Common myeloid progenitor, CD34-positive (primary cell): ENCODE data around the gene CACNA1B.
"Not testable (repeated sequence)": the region's sequence is repeated elsewhere in the genome, so short reads cannot be mapped to it uniquely, and the experiment has no call there.

Experiments used
- CTCF ChIA-PET: fragments of 350-600 bp; sonication (Branson Sonifier 250); formaldehyde crosslinking; loops from one replicate; lab custom pipeline; 2021; ENCODE audit warnings: antibody characterized with exemption; lab: Charles Lee
- POLR2A ChIA-PET: fragments of 350-600 bp; sonication (Branson Sonifier 250); formaldehyde crosslinking; loops from one replicate; lab custom pipeline; 2021; ENCODE audit warnings: antibody characterized with exemption; lab: Charles Lee
- DNase-seq, 3 donors: peaks; one replicate each; pipeline versions ENCODE4 v3.0.0 to v3.0.0-alpha.2; 2013
- H3K27ac ChIP-seq, 2 experiments: 1 replicate in 1 of 2; 2 replicates in 1 of 2; pipeline ENCODE4 v1.7.0; 2013; ENCODE audit warnings: inconsistent platforms in 2 of 2, low read length in 2 of 2, mild to moderate bottlenecking in 2 of 2, low read depth in 1 of 2, moderate library complexity in 1 of 2; ENCODE audit not compliant: severe bottlenecking in 2 of 2, insufficient read depth in 1 of 2, poor library complexity in 1 of 2
- H3K27me3 ChIP-seq, 5 experiments: replicated peaks in 2 of 5; 1 replicate in 3 of 5; 2 replicates in 2 of 5; pipeline versions ENCODE4 v1.6.1 to v1.7.0; 2013; ENCODE audit warnings: low read length in 4 of 5, mild to moderate bottlenecking in 2 of 5, moderate library complexity in 2 of 5, inconsistent platforms in 1 of 5; ENCODE audit not compliant: insufficient read depth in 5 of 5, control insufficient read depth in 4 of 5
- H3K36me3 ChIP-seq, 4 experiments: 1 replicate in 2 of 4; 2 replicates in 2 of 4; pipeline versions ENCODE4 v1.6.1 to v1.7.0; 2013; ENCODE audit warnings: low read length in 3 of 4, control low read depth in 1 of 4, mild to moderate bottlenecking in 1 of 4; ENCODE audit not compliant: control insufficient read depth in 4 of 4, insufficient read depth in 4 of 4
- H3K4me1 ChIP-seq, 4 experiments: 1 replicate in 3 of 4; 2 replicates in 1 of 4; pipeline versions ENCODE4 v1.6.1 to v1.7.1; 2013; ENCODE audit warnings: low read length in 3 of 4, mild to moderate bottlenecking in 3 of 4, control low read depth in 1 of 4, inconsistent platforms in 1 of 4, moderate library complexity in 1 of 4; ENCODE audit not compliant: control insufficient read depth in 4 of 4, insufficient read depth in 4 of 4; ENCODE audit errors: control extremely low read depth in 1 of 4
- H3K4me3 ChIP-seq, 7 experiments: 1 replicate in 4 of 7; 2 replicates in 3 of 7; pipeline versions ENCODE4 v1.5.1 to v1.7.0; 2013; ENCODE audit warnings: mild to moderate bottlenecking in 7 of 7, low read length in 6 of 7, moderate library complexity in 6 of 7, inconsistent platforms in 2 of 7, low read depth in 2 of 7, control low read depth in 1 of 7; ENCODE audit not compliant: insufficient read depth in 4 of 7, control insufficient read depth in 1 of 7; ENCODE audit errors: extremely low read depth in 1 of 7
- H3K9me3 ChIP-seq, 5 experiments: 1 replicate in 4 of 5; 2 replicates in 1 of 5; pipeline versions ENCODE4 v1.6.1 to v1.7.1; 2013; ENCODE audit warnings: low read length in 4 of 5, mild to moderate bottlenecking in 2 of 5, inconsistent platforms in 1 of 5, low read depth in 1 of 5, moderate library complexity in 1 of 5; ENCODE audit not compliant: control insufficient read depth in 4 of 5, insufficient read depth in 2 of 5; ENCODE audit errors: control extremely low read depth in 1 of 5
- WGBS: methylation state at CpG from one replicate; pipeline ENCODE4 v1.1.5; 2013; ENCODE audit not compliant: insufficient coverage; 5-methylcytosine and 5-hydroxymethylcytosine counted together

Gene CACNA1B

DNA sequence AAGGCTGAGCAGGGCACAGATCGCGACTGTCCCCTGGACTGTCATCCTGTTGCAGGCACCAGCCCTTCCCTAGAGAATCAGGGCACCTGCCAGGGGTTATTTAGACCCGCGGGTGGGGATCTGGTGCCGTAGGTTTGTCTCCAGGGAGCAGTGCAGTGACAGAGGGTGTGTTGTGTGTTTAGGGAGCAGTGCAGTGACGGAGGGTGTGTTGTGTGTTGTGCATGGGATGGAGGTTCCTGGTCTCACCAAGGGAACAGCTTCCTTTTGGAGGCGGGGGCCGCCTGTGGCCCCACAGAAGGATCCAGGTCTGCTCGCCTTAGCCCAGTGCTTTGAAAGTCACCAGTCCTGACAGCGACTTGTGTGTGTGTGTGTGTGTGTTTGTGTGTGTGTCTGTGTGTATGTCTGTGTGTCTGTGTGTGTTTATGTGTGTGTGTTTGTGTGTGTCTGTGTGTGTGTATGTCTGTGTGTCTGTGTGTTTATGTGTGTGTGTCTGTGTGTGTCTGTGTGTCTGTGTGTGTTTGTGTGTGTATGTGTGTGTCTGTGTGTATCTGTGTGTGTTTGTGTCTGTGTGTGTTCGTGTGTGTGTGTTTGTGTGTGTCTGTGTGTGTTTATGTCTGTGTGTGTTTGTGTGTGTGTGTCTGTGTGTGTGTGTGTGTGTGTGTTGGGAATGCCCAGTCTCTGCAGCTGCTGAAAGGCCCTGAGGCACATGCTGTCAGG lies 265.1 kb downstream of the CACNA1B start:
- WGBS: 85% methylated on average over 6 of the region's 11 CpGs
- H3K27me3 ChIP-seq, H3K9me3 ChIP-seq, CTCF ChIA-PET, H3K36me3 ChIP-seq, H3K4me1 ChIP-seq, POLR2A ChIA-PET, H3K4me3 ChIP-seq, DNase-seq, H3K27ac ChIP-seq: not testable (repeated sequence)

GRCh38 chr9:138143491-138143890 lies 265.9 kb downstream of the CACNA1B start:
- H3K4me3 ChIP-seq, POLR2A ChIA-PET, H3K9me3 ChIP-seq, H3K36me3 ChIP-seq, CTCF ChIA-PET, H3K27me3 ChIP-seq, DNase-seq, H3K27ac ChIP-seq, H3K4me1 ChIP-seq: not testable (repeated sequence)
- 77% methylated on average over 7 of the region's 7 CpGs for WGBS

DNA sequence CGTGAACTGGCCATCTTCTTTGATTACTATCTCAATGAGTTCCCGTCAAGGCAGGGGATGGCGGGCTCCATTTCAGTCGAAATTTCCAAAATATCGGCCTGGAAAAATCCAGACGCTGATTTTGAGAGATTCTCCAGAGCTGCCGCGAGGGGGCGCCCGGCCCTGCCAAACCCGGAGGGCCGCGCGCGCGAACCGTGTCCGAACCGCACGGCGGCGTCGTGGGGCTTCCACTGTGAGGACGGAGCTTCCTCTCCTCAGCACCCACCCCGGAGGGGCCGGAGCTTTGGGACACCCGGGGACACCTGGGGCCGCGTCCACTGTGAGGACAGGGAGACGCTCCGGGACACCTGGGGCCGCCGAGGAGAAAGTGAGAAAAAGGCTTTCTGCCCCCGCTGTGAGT lies 270.0 kb downstream of the CACNA1B start:
- H3K9me3 ChIP-seq, CTCF ChIA-PET, H3K27ac ChIP-seq, H3K36me3 ChIP-seq, POLR2A ChIA-PET, H3K4me3 ChIP-seq, H3K4me1 ChIP-seq: not testable (repeated sequence)
- DNase-seq: peak in 1 of 3 donors; percentile 6
- peaks cover 0 to 17% (median 0%) of the 10 kb centered on the region in 5 experiments for H3K27me3 ChIP-seq
- WGBS: 26% methylated on average over 9 of the region's 34 CpGs

GRCh38 chr9:138149672-138150656 lies 272.4 kb downstream of the CACNA1B start:
- 19% methylated on average over 57 of the region's 81 CpGs for WGBS
- Histone ChIP-seq H3K27me3 (peaks cover 0 to 17% (median 0%) of the 10 kb centered on the region in 5 experiments), H3K4me3 (peak overlapping the region in 5 of 7 experiments; percentile 25 to 58 (median 43))
- H3K9me3 ChIP-seq, H3K4me1 ChIP-seq, CTCF ChIA-PET, H3K36me3 ChIP-seq, H3K27ac ChIP-seq, POLR2A ChIA-PET: not testable (repeated sequence)
- DNase-seq: peak in 1 of 3 donors; percentile 18

GRCh38 chr9:138155788-138156187 lies 278.2 kb downstream of the CACNA1B start:
- DNase-seq, H3K4me3 ChIP-seq, H3K36me3 ChIP-seq, H3K4me1 ChIP-seq, H3K9me3 ChIP-seq, H3K27me3 ChIP-seq, CTCF ChIA-PET, POLR2A ChIA-PET, H3K27ac ChIP-seq: not testable (repeated sequence)
- 89% methylated on average over 3 of the region's 5 CpGs for WGBS

GRCh38 chr9:138166793-138167192 lies 289.2 kb downstream of the CACNA1B start:
- H3K27me3 ChIP-seq, H3K4me1 ChIP-seq, H3K4me3 ChIP-seq, CTCF ChIA-PET, H3K9me3 ChIP-seq, H3K36me3 ChIP-seq, POLR2A ChIA-PET, DNase-seq, H3K27ac ChIP-seq: not testable (repeated sequence)
- no CpG with 5 or more reads among the region's 1 CpG for WGBS
